Activated CD4-positive, CD25-positive, alpha-beta regulatory T cell (primary cell): ENCODE results near the gene ART1.
"Not testable (repeated sequence)": the region's sequence is repeated elsewhere in the genome, so short reads cannot be mapped to it uniquely, and the experiment has no call there.

Experiments used
- DNase-seq, 4 experiments: peaks; one replicate each; lab custom pipeline; 2025; lab: John Stamatoyannopoulos, UW

The ART1 gene, protein sequence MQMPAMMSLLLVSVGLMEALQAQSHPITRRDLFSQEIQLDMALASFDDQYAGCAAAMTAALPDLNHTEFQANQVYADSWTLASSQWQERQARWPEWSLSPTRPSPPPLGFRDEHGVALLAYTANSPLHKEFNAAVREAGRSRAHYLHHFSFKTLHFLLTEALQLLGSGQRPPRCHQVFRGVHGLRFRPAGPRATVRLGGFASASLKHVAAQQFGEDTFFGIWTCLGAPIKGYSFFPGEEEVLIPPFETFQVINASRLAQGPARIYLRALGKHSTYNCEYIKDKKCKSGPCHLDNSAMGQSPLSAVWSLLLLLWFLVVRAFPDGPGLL

DNA sequence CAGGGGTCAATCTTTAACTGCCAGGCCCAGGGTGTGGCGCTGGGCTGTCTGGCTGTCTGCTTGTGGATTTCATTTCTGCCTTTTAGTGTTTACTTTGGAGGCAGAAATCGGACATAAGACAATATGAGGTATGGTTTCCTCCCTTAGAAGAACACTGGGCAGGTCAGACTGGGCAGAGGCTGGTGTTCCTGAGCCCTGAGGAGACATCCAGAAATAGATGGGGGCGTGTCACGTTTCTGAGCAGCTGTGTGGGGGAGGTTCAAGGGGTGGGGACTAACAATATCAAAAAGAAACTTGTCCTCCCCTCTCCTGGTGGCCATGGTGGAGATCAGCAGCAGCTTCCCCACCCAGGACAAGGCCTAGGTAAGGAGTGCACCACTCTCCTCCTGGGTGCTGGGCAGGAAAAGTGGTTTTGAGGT is at the start of gene ART1:
Gene ART1 (plus strand): TSS at position 312 of the 419 bp plus-strand sequence. CDS start 14,086 bp downstream, outside the sequence.
- DNase-seq: no peak

DNA sequence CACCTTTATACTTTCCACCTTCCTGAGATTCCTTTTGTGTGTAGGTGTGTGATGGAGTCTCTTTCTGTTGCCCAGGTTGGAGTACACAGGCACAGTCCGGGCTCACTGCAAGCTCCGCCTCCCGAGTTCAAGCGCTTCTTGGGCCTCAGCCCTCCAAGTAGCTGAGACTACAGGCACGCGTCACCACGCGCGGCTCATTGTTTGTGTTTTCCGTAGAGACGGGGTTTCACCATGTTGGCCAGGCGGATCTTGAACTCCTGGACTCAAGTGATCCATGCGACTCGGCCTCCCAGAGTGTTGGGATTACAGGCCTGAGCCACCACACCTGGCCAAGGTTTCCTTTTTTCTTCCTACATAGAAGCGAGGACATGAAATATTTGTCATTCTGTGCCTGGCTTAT is 47.2 kb upstream of the ART1 start:
- DNase-seq: not testable (repeated sequence)

DNA sequence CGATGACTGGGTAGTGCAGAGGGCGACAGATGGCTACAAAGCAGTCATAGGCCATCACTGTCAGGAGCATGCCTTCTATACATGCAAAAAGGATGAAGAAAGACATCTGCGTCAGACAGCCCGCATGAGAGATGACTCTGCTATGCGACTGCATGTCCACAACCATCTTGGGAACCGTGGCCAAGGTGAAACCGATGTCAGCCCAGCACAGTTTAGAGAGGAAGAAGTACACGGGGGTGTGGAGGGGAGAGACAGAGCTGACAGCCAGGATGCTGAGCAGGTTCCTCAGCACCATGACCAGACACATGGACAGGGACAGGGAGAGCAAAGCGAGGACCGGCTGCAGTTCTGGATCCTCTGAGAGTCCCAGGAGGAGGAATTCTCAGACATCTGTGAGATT is 44.7 kb upstream of the ART1 start:
- DNase-seq: not testable (repeated sequence)

DNA sequence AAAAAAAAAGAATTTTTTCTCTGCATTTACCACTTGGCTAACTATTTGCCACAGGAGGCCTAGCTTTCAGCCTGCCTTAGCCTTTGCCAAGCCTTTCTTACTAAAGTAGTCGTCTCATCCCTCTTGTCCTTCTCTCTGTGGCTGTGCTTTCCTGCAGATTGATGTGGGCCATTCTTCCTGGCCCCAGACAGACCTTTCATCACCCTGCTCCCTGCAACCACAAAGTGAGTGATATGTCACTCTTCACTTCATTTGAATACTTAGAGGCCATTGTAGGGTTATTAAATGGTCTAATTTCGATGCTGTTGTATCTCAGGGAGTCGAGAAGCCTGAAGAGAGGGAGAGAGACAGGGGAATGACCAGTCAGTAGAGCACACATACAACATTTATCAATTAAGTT is 40.8 kb upstream of the ART1 start:
- DNase-seq: no peak

DNA sequence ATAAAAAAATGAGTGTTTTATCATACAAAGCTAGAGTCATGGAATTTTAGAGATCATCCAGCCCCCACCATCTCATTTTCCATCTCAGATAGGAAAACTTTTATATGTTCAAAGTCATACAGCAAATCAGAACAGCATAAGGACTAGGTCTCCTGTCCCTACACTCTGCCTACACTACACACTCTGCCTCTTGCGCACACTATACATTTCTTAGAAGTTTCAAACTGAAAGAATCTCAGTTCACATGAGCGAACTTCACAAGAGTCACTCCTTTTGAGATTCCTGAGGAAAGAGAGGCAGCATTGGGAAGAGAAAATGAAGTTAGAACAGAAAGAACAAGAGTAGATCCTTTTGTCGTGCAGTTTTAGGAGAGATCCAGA is 39.7 kb upstream of the ART1 start:
- DNase-seq: no peak

DNA sequence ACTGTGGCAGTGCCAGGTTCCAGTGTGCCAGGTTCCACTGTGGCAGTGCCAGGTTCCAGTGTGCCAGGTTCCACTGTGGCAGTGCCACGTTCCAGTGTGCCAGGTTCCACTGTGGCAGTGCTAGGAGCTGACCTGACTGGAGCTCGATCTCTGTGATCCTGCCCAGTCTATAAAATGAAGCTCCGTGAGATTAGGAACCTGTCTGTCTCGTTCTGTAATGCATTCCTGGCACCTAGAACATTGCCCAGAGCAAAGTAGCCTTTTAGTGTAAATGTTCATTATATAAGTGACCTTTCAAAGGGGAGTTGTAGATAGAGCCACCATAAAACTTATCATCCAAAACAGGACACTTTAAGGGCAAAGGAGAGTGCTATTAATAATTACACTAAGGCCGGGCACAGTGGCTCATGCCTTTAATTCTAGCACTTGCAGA is 39.1 kb upstream of the ART1 start:
- no peak for DNase-seq

DNA sequence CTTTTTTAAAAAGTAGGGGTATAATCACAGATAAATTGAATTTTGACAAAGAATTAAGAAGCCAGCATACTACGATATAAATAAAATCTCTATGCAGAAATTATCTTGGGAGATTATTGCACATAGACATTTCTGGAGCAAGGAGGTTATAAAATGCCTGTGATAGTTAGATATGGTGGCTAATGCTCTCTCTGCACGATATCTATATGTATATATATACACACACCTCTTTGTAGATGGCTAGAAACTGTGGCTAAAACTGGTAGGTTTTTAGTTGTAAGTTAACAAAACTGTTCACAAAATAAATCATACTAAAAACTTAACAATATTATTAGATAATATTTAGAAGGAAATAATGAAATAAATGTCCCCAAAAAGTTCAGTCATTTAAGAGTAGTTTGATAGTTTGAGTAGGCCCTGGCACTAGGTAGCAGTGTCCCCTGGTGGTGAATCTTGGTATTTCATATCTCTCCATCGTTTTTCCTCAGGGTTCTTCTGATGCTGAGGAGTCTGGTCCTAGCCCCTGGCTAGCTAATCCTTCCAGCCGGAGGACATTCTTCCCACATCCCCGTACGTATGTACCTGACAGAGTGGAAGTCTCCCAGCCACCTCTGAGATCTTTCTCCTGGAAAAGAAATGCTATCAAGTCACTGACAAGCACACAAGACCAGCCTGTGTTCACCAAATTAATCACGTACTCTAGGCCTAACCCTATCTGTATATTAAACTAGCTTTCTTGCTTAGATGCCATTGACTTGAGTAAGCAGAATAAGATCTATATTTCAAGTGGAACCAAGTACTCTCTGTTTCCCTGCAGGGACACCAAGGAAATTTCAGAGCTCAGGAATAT is 35.3 kb upstream of the ART1 start:
- no peak for DNase-seq

DNA sequence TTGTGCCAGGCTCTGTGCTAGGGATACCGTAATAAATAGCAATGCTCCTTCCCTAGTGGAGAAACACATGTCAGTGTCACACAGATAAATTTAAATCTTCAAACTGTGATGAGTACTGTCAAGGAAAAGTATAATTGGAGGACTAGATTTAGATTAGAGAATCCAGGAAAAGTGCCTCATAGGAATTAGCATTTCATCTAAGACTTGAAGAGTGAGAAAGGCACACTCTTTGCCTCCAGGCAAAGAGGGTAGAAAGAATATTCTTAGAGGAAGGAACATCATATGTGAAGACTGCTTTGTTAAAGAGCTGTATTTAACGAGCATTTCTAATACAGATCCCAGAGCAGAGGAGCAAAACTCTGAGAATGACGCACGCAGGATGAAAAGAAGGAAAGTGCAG is 34.1 kb upstream of the ART1 start:
- no peak for DNase-seq

DNA sequence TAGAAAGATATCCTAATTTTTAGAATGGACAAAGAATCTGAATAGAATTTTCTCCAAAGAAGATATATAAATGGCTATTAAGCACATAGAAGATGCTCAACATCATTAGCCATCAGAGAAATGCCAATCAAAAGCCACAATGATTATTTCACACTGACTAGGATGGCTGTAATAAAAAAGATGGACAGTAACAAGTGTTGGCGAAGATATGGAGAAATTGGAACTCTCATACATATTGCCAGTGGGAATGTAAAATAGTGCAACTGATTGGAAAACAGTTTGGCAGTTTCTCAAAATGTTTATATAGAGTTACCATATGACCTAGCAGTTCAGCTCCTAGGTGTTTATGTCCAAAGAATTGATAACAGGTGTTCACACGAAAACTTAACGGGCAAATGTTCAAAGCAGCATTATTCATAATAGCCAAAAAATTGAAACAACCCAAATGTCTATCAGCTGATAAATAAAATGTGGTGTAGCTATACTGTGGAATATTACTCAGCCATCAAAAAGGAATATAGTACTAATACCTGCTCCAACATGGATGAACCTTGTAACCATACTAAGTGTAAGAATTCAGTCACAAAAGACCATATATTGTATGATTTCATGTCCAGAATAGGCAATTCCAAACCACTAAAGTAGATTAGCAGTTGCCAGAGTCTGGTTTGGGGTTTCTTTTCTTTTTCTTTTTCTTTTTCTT is 32.8 kb upstream of the ART1 start:
- no peak for DNase-seq

DNA sequence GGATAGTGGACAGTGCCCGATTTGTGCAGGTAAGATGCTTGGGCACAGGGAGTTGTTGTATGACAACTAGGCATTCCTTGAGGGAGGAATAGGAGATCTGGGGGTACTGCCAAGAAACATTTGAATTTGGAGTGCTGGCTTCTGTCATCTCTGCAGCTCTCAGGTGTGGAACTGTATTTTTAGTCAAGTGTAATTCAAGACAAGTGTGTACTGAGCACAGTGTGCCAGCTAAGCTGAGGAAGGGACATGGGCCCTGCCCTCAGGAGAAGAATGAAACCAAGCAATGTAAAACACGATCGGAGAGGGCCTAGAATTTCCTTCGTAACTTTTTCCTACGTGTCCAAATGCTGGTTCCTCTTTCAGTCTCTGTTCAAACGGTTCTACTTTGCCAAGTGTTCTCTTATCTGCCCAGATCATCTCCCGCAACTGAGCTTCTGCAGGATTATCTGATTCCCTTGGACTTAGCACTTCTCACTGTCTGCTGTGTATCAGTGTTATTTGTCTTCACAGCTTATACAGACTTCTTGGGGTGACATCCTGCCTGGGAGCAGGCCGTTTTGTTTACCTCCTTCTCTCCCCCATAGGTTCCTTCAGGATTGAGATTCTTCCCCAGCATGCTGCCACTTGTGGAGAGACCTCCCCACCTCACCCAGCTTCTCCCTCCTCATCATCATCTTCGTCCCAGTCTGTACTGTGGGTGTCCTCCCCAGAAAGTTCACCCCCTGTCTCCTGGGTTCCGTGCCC is 30.8 kb upstream of the ART1 start:
- no peak for DNase-seq

DNA sequence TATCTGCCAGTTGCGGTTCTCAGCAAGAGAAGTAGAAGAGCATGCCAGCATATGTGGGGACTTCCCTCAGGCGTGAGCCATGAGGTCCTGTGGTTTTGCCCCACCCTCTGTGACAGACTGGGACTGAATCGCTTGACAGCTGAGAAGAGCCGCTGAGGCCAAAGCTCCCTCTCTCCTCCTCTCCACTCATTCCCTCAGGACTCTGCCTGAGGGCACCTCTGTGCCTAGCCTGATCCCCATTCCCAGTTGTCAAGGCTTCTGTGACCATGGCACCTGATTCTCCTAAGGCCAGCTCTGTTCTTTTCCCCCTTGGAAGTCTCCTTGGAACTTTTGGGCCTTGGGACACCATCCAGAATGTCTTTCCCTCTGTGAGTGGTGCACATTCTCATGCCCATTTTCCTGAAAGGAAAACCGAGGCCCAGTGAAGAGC is 30.2 kb upstream of the ART1 start:
- peak in 1 of 4 experiments; percentile 14 for DNase-seq

DNA sequence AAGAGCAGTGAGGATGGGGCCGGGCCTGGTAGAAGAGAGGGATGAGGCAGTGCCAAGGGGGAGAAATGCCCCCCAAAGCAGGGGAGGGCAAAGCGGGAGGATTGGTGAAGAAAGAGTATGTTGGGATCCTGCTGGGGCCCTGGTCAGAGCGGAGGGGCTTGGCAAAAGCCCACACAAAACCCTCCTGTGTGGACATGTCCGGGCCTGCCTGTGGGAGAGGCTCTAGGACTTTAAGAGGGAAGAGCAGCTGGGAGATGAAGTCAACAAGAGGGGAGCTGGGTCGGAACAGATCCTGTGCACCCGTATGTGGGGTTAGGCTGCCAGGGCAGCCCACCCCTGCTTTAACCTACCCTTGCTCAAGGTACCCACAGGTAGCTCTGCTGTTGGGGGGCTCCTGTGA is 28.9 kb upstream of the ART1 start:
- no peak for DNase-seq

DNA sequence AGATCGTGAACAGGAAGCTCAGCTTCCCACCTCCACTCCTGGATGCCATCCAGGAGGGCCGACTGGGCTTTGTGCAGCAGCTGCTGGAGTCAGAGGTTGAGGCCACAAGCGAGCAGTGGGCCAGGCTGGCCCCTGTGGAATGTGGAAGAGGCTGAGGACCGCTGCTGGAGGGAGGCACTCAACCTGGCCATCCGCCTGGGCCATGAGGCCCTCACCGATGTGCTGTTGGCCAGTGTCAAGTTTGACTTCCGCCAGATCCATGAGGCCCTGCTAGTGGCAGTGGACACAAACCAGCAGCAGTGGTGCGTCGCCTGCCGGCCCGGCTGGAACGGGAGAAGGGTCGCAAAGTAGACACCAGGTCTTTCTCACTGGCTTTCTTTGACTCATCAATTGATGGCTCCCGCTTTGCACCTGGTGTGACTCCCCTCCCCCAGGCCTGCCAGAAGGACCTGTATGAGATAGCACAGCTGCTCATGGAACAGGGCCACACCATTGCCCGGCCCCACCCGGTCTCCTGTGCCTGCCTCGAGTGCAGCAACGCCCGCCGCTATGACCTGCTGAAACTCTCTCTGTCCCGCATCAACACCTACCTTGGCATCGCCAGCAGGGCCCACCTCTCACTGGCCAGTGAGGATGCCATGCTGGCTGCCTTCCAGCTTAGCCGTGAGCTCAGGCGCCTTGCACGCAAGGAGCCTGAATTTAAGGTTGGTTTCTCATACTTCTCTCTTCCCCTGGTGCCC is 28.0 kb upstream of the ART1 start:
- DNase-seq: no peak

DNA sequence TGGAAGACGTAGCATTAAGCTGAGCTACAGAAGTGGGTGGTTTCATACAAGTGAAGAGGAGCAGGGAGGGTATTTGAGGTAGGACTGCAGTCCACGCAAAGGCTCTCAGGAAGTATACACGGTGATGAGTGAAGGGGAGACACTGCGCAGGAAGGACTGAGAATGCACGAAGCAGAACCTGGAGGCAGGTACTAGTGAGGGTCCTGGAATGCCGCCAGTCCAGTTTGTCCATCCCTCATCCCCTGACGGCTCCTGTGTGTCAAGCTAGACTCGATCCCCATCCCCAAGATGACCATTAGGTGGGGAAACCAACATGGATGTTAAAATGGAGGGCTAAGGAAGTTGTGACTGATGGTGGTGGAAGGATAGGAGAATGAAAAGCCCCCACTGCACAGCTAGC is 26.9 kb upstream of the ART1 start:
- DNase-seq: no peak

DNA sequence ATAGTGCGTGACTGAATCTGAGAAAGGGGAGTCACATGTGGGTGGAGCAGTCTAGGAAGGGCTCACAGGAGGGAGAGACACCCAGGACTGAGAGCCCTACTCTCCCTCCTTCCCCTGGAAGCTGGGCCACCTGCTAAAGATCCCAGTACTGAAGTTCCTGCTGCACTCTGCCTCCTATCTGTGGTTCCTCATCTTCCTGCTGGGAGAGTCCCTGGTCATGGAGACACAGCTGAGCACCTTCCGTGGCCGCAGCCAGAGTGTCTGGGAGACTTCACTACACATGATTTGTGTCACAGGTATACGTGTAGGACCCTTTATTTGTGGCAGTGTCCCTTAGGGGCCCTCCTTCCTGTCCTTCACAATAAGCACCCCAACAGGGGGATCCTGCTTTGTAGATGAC is 22.4 kb upstream of the ART1 start:
- no peak for DNase-seq

DNA sequence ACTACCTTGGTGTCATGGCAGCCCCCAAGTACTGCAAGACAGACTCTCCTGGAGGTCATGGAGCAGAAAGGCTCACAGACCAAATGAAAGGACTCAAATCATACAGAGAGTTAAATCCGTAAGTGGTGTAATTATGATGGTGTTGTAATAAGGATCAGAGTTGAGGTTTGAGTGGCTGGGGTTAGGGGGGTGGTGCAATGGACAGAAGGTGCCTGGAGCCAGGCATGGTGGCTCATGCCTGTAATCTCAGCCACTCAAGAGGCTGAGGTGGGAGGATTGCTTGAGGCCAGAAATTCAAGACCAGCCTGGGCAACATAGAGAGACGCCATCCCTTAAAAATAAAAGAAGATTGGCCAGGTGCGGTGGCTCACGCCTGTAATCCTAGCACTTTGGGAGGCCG is 21.8 kb upstream of the ART1 start:
- DNase-seq: no peak

DNA sequence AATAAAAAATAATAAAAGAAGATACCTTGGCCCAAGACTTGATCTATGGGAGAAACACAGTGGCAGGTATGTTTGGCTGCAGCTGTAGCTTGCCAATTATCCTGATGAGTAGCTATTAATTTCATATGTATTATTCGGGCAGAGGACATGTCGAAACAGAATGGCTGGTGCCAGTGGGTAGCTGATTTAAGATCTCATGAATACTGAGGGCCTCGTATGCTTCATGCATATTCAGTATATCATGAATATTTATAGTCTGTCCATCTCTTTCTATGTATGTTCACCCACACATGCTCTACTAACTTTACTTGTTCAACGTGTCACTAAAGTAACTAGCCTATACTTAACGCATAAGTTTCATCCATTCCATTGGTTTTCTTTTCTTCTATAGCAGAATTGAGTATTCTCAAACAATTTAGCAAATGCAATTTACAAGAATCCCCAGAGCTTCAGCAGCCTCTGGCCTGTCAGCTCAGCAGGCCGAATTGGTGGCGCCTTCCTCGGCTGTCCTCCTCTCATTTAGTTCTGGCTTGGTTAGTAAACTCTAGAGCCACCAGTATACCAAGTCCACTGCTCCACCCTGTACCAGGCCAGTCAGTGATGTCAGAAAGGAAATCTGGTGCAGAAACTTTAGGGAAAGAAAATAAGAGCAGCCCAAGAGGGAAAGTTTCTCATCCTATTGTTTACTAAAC is 21.0 kb upstream of the ART1 start:
- DNase-seq: no peak

DNA sequence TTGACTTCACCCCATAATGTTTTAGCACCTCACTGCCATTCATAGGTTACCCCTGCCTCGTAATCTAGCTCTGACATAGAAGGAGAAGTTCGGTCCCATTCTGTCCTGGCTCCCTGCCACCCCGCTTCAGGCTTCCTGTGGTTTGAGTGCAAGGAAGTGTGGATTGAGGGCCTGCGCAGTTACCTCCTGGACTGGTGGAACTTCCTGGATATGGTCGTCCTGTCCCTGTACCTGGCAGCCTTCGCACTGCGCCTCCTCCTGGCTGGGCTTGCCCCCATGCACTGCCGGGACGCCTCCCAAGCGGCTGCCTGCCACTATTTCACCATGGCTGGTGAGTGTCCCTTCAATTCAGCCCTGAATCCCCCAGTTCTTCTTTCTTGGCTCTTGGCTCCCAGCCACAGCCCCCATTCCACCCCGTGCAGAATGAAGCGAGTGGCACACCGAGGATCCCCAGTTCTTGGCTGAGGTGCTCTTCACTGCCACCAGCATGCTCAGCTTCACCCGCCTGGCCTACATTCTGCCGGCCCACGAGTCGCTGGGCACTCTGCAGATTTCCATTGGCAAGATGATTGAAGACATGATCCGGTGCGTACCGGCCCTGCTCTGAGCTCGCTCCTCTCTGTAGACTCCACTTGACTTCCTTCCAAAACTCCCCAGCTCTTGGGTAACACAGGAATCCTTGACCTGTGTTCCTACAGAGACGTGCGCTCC is 18.5 kb upstream of the ART1 start:
- DNase-seq: no peak

DNA sequence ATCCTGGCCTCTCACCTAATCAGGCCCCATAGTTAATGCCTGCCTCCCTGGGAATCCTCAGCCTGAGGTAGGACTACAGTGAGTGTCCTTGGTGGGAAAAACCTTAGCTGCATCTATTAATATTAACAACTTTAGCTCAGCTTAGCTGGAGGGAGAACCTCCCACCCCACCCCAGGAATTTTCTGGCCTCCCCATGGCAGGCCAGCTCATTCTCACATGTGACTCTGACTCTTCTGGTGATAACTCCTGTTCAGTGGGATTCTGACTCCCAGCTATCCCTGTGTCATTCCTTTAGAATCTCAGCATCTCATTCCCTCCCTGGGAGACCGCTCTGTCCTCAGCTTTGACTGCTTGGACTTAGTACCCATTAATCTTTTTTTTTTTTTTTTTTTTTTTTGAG is 17.6 kb upstream of the ART1 start:
- DNase-seq: no peak

DNA sequence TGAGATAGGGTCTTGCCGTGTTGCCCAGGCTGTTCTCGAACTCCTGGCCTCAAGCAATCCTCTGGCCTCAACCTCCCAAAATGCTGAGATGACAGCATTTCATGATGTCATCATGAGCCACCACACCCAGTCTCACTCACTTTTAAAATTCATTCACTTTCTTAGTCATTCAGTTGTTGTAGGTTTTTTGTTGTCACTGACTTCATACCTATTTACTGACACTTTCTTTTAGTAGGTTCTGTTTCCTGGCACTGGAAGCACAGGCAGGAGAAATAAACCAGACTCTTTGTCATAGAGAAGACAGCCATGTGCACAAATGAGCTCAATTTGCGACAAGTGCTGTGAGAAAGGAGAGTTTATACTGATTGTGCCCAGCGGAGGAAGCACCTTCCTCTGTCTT is 13.6 kb upstream of the ART1 start:
- DNase-seq: no peak
